PC-3 (cell line): Measurements from ENCODE around the gene METTL1. TPM values are rescaled to one million over a fixed set of nuclear protein-coding genes. Genes with fewer than 3 reads are reported as not detected.
"Not testable (repeated sequence)": the region's sequence is repeated elsewhere in the genome, so short reads cannot be mapped to it uniquely, and the experiment has no call there.

Experiments used
- ATAC-seq: fragments of 200-7000 bp; cut with Tn5 transposase; 2 replicates; pipeline ENCODE4 v1.9.1; 2020; ENCODE audit warnings: mild to moderate bottlenecking, moderate library complexity
- BruUV-seq: library from RNA; stranded (reverse); fragments of 400-500 nt; replicated peaks from 2 replicates; lab custom pipeline; 2021; lab: Mats Ljungman, UMichigan
- CTCF ChIA-PET: fragments of 300-600 bp; sonication (Branson Sonifier 250); formaldehyde crosslinking; loops from one replicate; lab custom pipeline; 2022; ENCODE audit warnings: antibody characterized with exemption; lab: Charles Lee
- POLR2A ChIA-PET: fragments of 300-600 bp; sonication (Branson Sonifier 250); formaldehyde crosslinking; loops from one replicate; lab custom pipeline; 2022; ENCODE audit warnings: antibody characterized with exemption; ENCODE audit not compliant: unreplicated experiment; lab: Charles Lee
- DNase-seq: peaks from one replicate; pipeline ENCODE4 v3.0.0-alpha.2; 2015
- H2AFZ ChIP-seq: fragments of 300-600 bp; sonication (generic); 2 replicates; pipeline ENCODE4 v1.6.0; 2016; ENCODE audit warnings: antibody characterized with exemption, low read length
- H3F3A ChIP-seq: fragments of 300-600 bp; sonication (generic); one replicate; pipeline ENCODE4 v1.6.0; 2017; ENCODE audit warnings: antibody characterized with exemption, low read length, control low read depth, mild to moderate bottlenecking; ENCODE audit not compliant: unreplicated experiment
- H3K27ac ChIP-seq: fragments of 300-600 bp; sonication (generic); 2 replicates; pipeline ENCODE4 v1.5.1; 2016; ENCODE audit warnings: mild to moderate bottlenecking, low read length
- H3K27me3 ChIP-seq: fragments of 300-600 bp; sonication (generic); 2 replicates; pipeline ENCODE4 v1.6.1; 2016; ENCODE audit warnings: low read length, mixed read lengths
- H3K36me3 ChIP-seq: fragments of 300-600 bp; sonication (generic); 2 replicates; pipeline ENCODE4 v1.6.1; 2016; ENCODE audit warnings: low read depth, mixed run types, low read length, mixed read lengths
- H3K4me1 ChIP-seq: fragments of 300-600 bp; sonication (generic); 2 replicates; pipeline ENCODE4 v1.5.1; 2016; ENCODE audit warnings: low read length; ENCODE audit not compliant: insufficient read depth
- H3K4me2 ChIP-seq: fragments of 300-600 bp; sonication (generic); 2 replicates; pipeline ENCODE4 v1.6.0; 2016; ENCODE audit warnings: low read length
- H3K4me3 ChIP-seq: fragments of 300-600 bp; sonication (generic); 2 replicates; pipeline ENCODE4 v1.5.1; 2016; ENCODE audit warnings: mild to moderate bottlenecking, low read length, mixed read lengths
- H3K79me2 ChIP-seq: fragments of 300-600 bp; sonication (generic); 2 replicates; pipeline ENCODE4 v1.6.1; 2017; ENCODE audit warnings: low read length, mixed read lengths
- H3K9ac ChIP-seq: fragments of 300-600 bp; sonication (generic); 2 replicates; pipeline ENCODE4 v1.6.0; 2016; ENCODE audit warnings: mild to moderate bottlenecking, low read length
- H3K9me2 ChIP-seq: fragments of 300-600 bp; sonication (generic); replicated peaks from 2 replicates; pipeline ENCODE4 v1.6.1; 2016; ENCODE audit warnings: mixed run types, low read length, mixed read lengths
- H3K9me3 ChIP-seq: fragments of 300-600 bp; sonication (generic); 2 replicates; pipeline ENCODE4 v1.6.1; 2016; ENCODE audit warnings: low read length, mixed read lengths
- H4K20me1 ChIP-seq: fragments of 300-600 bp; sonication (generic); 2 replicates; pipeline ENCODE4 v1.6.1; 2016; ENCODE audit warnings: low read length, mixed read lengths
- CTCF ChIP-seq: fragments of 300-600 bp; sonication (generic); conservative IDR thresholded peaks from 2 replicates; pipeline ENCODE4 v1.5.1; 2017; ENCODE audit warnings: antibody characterized with exemption, low read depth, mild to moderate bottlenecking, low read length
- EZH2 ChIP-seq: fragments of 300-600 bp; sonication (generic); IDR thresholded peaks from one replicate; pipeline ENCODE4 v1.6.1; 2017; ENCODE audit warnings: antibody characterized with exemption, mild to moderate bottlenecking, low read length; ENCODE audit not compliant: unreplicated experiment
- EZH2phosphoT487 ChIP-seq: fragments of 300-600 bp; sonication (generic); IDR thresholded peaks from 2 replicates; pipeline ENCODE4 v1.6.1; 2018; ENCODE audit warnings: mild to moderate bottlenecking, antibody characterized with exemption, low read length, borderline replicate concordance
- intact Hi-C: fragments of 100-400 bp; cut with micrococcal nuclease; formaldehyde crosslinking; loops from 2 replicates; pipeline ENCODE4 v1.9.0; 2023
- total RNA-seq: library from RNA; depleted of rRNA; stranded (reverse); fragments of >200 nt; gene quantifications from 2 replicates; pipeline ENCODE4 v1.2.3, GENCODE V29; 2014

METTL1 gene
- total RNA-seq, 1 experiment from 2014 or later: 29.8 TPM

GRCh38 chr12:57723630-57723962, 48.3 kb downstream of the METTL1 start:
- BruUV-seq: no TSS peak
- peaks cover 11% of the 10 kb centered on the region; the same call in 1 of the 2 replicates for H3K36me3 ChIP-seq
- intact Hi-C loops: no loop called here

GRCh38 chr12:57722716-57723629, 48.9 kb downstream of the METTL1 start:
- H3K9me3 ChIP-seq: no peaks in the 10 kb centered on the region
- no peak overlapping the region for H2AFZ ChIP-seq
- intact Hi-C loops: no loop called here
- no peak overlapping the region for H3K4me3 ChIP-seq
- ATAC-seq (no peak), DNase-seq (no peak)
- no peaks in the 10 kb centered on the region for H3K9me2 ChIP-seq
- BruUV-seq: no TSS peak
- no peak overlapping the region for H3K9ac ChIP-seq
- H3K27me3 ChIP-seq: no peaks in the 10 kb centered on the region
- no peaks in the 10 kb centered on the region for H3F3A ChIP-seq
- H3K4me2 ChIP-seq: no peak overlapping the region
- peaks cover 11% of the 10 kb centered on the region; the same call in 1 of the 2 replicates for H3K36me3 ChIP-seq
- peaks cover 4% of the 10 kb centered on the region; the same call in 1 of the 2 replicates for H3K4me1 ChIP-seq
- ChIA-PET POLR2A (interaction anchor here (0.6 kb wide), 1 partner anchor 32 kb away, joined by 3 read pairs; the partner anchor contains the start of gene MARCHF9), CTCF (no interaction called here)
- TF ChIP-seq EZH2: no peak
- no peak for TF ChIP-seq EZH2phosphoT487
- no peak overlapping the region for H3K27ac ChIP-seq
- H3K79me2 ChIP-seq: no peaks in the 10 kb centered on the region
- no peaks in the 10 kb centered on the region for H4K20me1 ChIP-seq

More at GRCh38 chr12:57723630-57723962, 48.3 kb downstream of the METTL1 start:
- H3K9me3 ChIP-seq: no peaks in the 10 kb centered on the region
- H3K4me2 ChIP-seq: no peak overlapping the region
- peaks cover 4% of the 10 kb centered on the region; the same call in 1 of the 2 replicates for H3K4me1 ChIP-seq
- CTCF ChIA-PET: no interaction called here
- no peaks in the 10 kb centered on the region for H3K79me2 ChIP-seq
- no peaks in the 10 kb centered on the region for H4K20me1 ChIP-seq
- no peak overlapping the region for H3K27ac ChIP-seq
- TF ChIP-seq EZH2 (no peak), CTCF (no peak), EZH2phosphoT487 (no peak)
- no peak overlapping the region for H3K9ac ChIP-seq
- no peaks in the 10 kb centered on the region for H3K27me3 ChIP-seq
- ATAC-seq (no peak), DNase-seq (no peak)
- H3F3A ChIP-seq: no peaks in the 10 kb centered on the region
- H3K4me3 ChIP-seq: no peak overlapping the region
- no peaks in the 10 kb centered on the region for H3K9me2 ChIP-seq
- no peak overlapping the region for H2AFZ ChIP-seq
- POLR2A ChIA-PET: interaction anchor here (0.6 kb wide), 1 partner anchor 31 kb away, joined by 3 read pairs; the partner anchor contains the start of gene MARCHF9

GRCh38 chr12:57721846-57722608, 49.9 kb downstream of the METTL1 start:
- H3K9me2 ChIP-seq, H2AFZ ChIP-seq, H3K9me3 ChIP-seq, H3K27ac ChIP-seq, H3K4me3 ChIP-seq, H3K27me3 ChIP-seq, H4K20me1 ChIP-seq, intact Hi-C loops, H3F3A ChIP-seq, H3K79me2 ChIP-seq, H3K9ac ChIP-seq, H3K4me1 ChIP-seq, CTCF ChIA-PET, POLR2A ChIA-PET, ATAC-seq, BruUV-seq, H3K4me2 ChIP-seq, DNase-seq: not testable (repeated sequence)
- H3K36me3 ChIP-seq: peaks cover 11% of the 10 kb centered on the region; the same call in 1 of the 2 replicates
